HEK293 (cell line): Measurements from ENCODE around the gene FIG4.

Experiments
- CTCF ChIA-PET: fragments of 350-600 bp; formaldehyde crosslinking; extraction: SDS; loops from one replicate; lab custom pipeline; 2021; ENCODE audit warnings: antibody characterized with exemption; lab: Yijun Ruan, JAX
- POLR2A ChIA-PET: fragments of 300-600 bp; formaldehyde crosslinking; extraction: SDS; loops from one replicate; lab custom pipeline; 2020; ENCODE audit warnings: antibody characterized with exemption, inconsistent platforms; lab: Yijun Ruan, JAX
- H3K27ac ChIP-seq: fragments of 200-500 bp; sonication (Bioruptor generic); 2 replicates; pipeline ENCODE4 v1.5.1; 2014; ENCODE audit warnings: low read depth, low read length, control low read depth, inconsistent platforms; ENCODE audit errors: extremely low read depth
- H3K36me3 ChIP-seq, 2 experiments: fragments of 200-500 bp in 1 of 2; sonication (Bioruptor generic) in 1 of 2; 1 replicate in 1 of 2; 2 replicates in 1 of 2; pipeline ENCODE4 v1.5.1; 2014 to 2017; ENCODE audit warnings: inconsistent platforms in 2 of 2, low read length in 2 of 2; ENCODE audit not compliant: control insufficient read depth in 2 of 2, insufficient read depth in 1 of 2
- H3K4me1 ChIP-seq: fragments of 200-500 bp; sonication (Bioruptor generic); 2 replicates; pipeline ENCODE4 v1.5.1; 2014; ENCODE audit warnings: mild to moderate bottlenecking, low read length, inconsistent platforms; ENCODE audit not compliant: control insufficient read depth, insufficient read depth
- H3K4me3 ChIP-seq: 2 replicates; pipeline ENCODE4 v1.5.1; 2011; ENCODE audit warnings: low read depth, mild to moderate bottlenecking, control low read depth, low read length, moderate library complexity
- H3K9me3 ChIP-seq: fragments of 200-500 bp; sonication (Bioruptor generic); 2 replicates; pipeline ENCODE4 v1.5.1; 2014; ENCODE audit warnings: low read depth, low read length, inconsistent platforms; ENCODE audit not compliant: control insufficient read depth, insufficient read depth
- AEBP2 ChIP-seq: fragments of 450-650 bp; formaldehyde crosslinking; IDR thresholded peaks from 2 replicates; pipeline ENCODE4 v1.5.1; 2016; ENCODE audit warnings: missing biosample characterization, missing genetic modification characterization, borderline replicate concordance
- HOXD13 ChIP-seq: sonication (generic); formaldehyde crosslinking; IDR thresholded peaks from 2 replicates; pipeline ENCODE4 v1.8.0; 2022; ENCODE audit warnings: missing genetic modification reagents, borderline replicate concordance
- KLF10 ChIP-seq: fragments of 450-650 bp; IDR thresholded peaks from 2 replicates; pipeline ENCODE4 v1.5.1; 2018; ENCODE audit warnings: missing biosample characterization, mild to moderate bottlenecking, missing genetic modification characterization
- MEIS1 ChIP-seq: sonication (generic); formaldehyde crosslinking; IDR thresholded peaks from 2 replicates; pipeline ENCODE4 v1.8.1; 2022; ENCODE audit warnings: missing genetic modification reagents, mild to moderate bottlenecking, borderline replicate concordance
- PRDM2 ChIP-seq: fragments of 450-650 bp; formaldehyde crosslinking; IDR thresholded peaks from 2 replicates; pipeline ENCODE4 v1.5.1; 2016; ENCODE audit warnings: missing biosample characterization, missing genetic modification characterization, borderline replicate concordance
- SP2 ChIP-seq: fragments of 450-650 bp; formaldehyde crosslinking; IDR thresholded peaks from 2 replicates; pipeline ENCODE4 v1.5.1; 2016; ENCODE audit warnings: missing biosample characterization, missing genetic modification characterization
- TSHZ1 ChIP-seq: fragments of 450-650 bp; formaldehyde crosslinking; IDR thresholded peaks from 2 replicates; pipeline ENCODE4 v1.5.1; 2016; ENCODE audit warnings: missing biosample characterization, missing genetic modification characterization, borderline replicate concordance
- ZNF16 ChIP-seq: fragments of 450-650 bp; formaldehyde crosslinking; IDR thresholded peaks from 2 replicates; pipeline ENCODE4 v1.5.1; 2016; ENCODE audit warnings: low read depth, missing biosample characterization, missing genetic modification characterization
- ZNF211 ChIP-seq: fragments of 450-650 bp; formaldehyde crosslinking; IDR thresholded peaks from 2 replicates; pipeline ENCODE4 v1.5.1; 2016; ENCODE audit warnings: low read depth, missing biosample characterization, missing genetic modification characterization
- ZNF221 ChIP-seq: fragments of 450-650 bp; formaldehyde crosslinking; IDR thresholded peaks from 2 replicates; pipeline ENCODE4 v1.5.1; 2017; ENCODE audit warnings: missing biosample characterization, missing genetic modification characterization, borderline replicate concordance
- ZNF239 ChIP-seq: fragments of 450-650 bp; formaldehyde crosslinking; IDR thresholded peaks from 2 replicates; pipeline ENCODE4 v1.5.1; 2016; ENCODE audit warnings: missing biosample characterization, missing genetic modification characterization
- ZNF48 ChIP-seq: fragments of 450-650 bp; formaldehyde crosslinking; IDR thresholded peaks from 2 replicates; pipeline ENCODE4 v1.5.1; 2016; ENCODE audit warnings: missing biosample characterization, missing genetic modification characterization
- ZNF548 ChIP-seq: fragments of 450-650 bp; formaldehyde crosslinking; IDR thresholded peaks from 2 replicates; pipeline ENCODE4 v1.5.1; 2016; ENCODE audit warnings: missing biosample characterization, missing genetic modification characterization
- ZNF558 ChIP-seq: fragments of 450-650 bp; formaldehyde crosslinking; IDR thresholded peaks from 2 replicates; pipeline ENCODE4 v1.5.1; 2016; ENCODE audit warnings: missing biosample characterization, missing genetic modification characterization
- ZNF560 ChIP-seq: fragments of 450-650 bp; formaldehyde crosslinking; IDR thresholded peaks from 2 replicates; pipeline ENCODE4 v1.5.1; 2017; ENCODE audit warnings: missing biosample characterization, missing genetic modification characterization, borderline replicate concordance
- ZNF626 ChIP-seq: fragments of 450-650 bp; sonication (Bioruptor Pico); formaldehyde crosslinking; IDR thresholded peaks from 2 replicates; pipeline ENCODE4 v1.5.1; 2018; ENCODE audit warnings: missing biosample characterization, missing genetic modification characterization, inconsistent platforms
- ZNF639 ChIP-seq: fragments of 450-650 bp; formaldehyde crosslinking; IDR thresholded peaks from 2 replicates; pipeline ENCODE4 v1.5.1; 2016; ENCODE audit warnings: missing biosample characterization, missing genetic modification characterization
- ZSCAN4 ChIP-seq: fragments of 450-650 bp; formaldehyde crosslinking; IDR thresholded peaks from 2 replicates; pipeline ENCODE4 v1.5.1; 2017; ENCODE audit warnings: missing biosample characterization, missing genetic modification characterization

The FIG4 gene

GRCh38 chr6:109787312-109787711, 96.2 kb downstream of the FIG4 start:
- ChIA-PET CTCF (interaction anchor here (1.4 to 1.7 kb wide), 2 partner anchors 83 to 253 kb away, joined by 3 to 6 read pairs; no protein-coding TSS in a partner anchor), POLR2A (no interaction called here)
- Histone ChIP-seq H3K4me1 (no peaks in the 10 kb centered on the region), H3K36me3 (peaks cover 0 to 28% of the 10 kb centered on the region in 2 experiments; a peak in 1 of 3 replicates), H3K9me3 (no peaks in the 10 kb centered on the region), H3K4me3 (no peak overlapping the region), H3K27ac (no peak overlapping the region)
- TF ChIP-seq ZNF16 (no peak), ZSCAN4 (tag by site-specific recombination) (no peak), ZNF211 (tag by site-specific recombination) (no peak), ZNF639 (tag by site-specific recombination) (no peak), TSHZ1 (no peak), ZNF558 (no peak), ZNF548 (no peak), AEBP2 (tag by site-specific recombination) (no peak), ZNF560 (tag by site-specific recombination) (no peak), PRDM2 (tag by site-specific recombination) (no peak), ZNF239 (no peak), ZNF221 (tag by site-specific recombination) (no peak), KLF10 (tag by site-specific recombination) (no peak), HOXD13 (CRISPR knock-in tag) (no peak), SP2 (tag by site-specific recombination) (no peak), ZNF626 (tag by site-specific recombination) (no peak), MEIS1 (CRISPR knock-in tag) (no peak), ZNF48 (no peak)
